GM19452 (cell line): ENCODE data around the gene PDE1A.

Source experiments
- ATAC-seq: cut with Tn5 transposase; IDR thresholded peaks from one replicate; pipeline ENCODE4 v1.9.1; 2021; ENCODE audit not compliant: unreplicated experiment

The PDE1A gene

GRCh38 chr2:182144041-182144775, 282.6 kb downstream of the PDE1A start:
- ATAC-seq = no peak

- ATAC-seq = no peak
These were observed 284.8 kb downstream of the PDE1A start for GRCh38 chr2:182142062-182142461.

GRCh38 chr2:182134201-182134600, 292.6 kb downstream of the PDE1A start:
- ATAC-seq = no peak

DNA sequence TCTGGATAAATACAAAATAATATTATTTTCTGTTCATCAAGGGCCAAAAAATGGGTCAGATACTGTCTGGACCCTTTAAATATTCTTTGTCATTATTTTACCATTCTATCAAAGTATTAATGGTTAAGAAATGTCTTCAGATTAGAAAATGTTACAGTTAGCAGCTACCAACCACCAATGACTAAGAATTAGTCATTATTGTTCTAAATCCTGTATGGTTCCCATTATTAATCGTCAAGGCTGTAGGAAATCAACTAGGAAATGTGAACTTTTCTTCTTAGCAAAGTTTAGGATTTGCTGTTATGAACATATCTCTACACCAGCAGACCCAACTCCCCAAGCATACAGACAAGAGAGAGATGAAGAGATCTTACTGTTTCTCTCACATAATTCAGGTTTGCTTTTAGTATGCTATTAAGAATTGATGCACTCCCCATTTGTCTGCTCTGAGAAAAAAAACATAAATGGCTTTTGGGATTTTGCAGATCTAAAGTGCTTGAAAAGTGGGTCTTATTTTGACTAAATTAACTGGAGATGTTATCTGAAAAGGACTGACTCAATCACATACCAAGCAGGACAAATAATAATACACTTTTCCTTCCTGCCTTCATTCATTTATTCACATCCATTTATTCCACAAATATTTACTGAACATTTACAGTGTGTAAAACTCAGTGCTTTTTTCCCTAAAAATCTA, 293.5 kb downstream of the PDE1A start:
- no peak for ATAC-seq

DNA sequence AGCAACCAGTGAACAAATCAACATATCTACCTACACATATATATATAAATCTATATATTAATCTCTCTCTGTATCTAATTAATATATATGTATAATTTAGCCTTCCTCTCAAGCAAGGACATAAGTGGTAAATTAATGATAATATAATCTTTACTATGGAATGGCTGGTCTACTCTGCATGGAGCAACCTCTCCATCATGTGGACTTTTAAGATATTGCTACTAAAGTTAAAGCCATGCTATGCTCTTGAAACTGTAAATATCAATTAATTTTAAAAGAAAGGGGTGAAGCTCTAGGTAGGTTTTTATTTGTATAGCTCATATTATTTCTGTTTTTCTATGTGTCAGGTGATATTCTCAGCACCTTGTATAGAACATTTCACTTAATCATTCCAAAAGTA, 294.2 kb downstream of the PDE1A start:
- ATAC-seq = no peak

DNA sequence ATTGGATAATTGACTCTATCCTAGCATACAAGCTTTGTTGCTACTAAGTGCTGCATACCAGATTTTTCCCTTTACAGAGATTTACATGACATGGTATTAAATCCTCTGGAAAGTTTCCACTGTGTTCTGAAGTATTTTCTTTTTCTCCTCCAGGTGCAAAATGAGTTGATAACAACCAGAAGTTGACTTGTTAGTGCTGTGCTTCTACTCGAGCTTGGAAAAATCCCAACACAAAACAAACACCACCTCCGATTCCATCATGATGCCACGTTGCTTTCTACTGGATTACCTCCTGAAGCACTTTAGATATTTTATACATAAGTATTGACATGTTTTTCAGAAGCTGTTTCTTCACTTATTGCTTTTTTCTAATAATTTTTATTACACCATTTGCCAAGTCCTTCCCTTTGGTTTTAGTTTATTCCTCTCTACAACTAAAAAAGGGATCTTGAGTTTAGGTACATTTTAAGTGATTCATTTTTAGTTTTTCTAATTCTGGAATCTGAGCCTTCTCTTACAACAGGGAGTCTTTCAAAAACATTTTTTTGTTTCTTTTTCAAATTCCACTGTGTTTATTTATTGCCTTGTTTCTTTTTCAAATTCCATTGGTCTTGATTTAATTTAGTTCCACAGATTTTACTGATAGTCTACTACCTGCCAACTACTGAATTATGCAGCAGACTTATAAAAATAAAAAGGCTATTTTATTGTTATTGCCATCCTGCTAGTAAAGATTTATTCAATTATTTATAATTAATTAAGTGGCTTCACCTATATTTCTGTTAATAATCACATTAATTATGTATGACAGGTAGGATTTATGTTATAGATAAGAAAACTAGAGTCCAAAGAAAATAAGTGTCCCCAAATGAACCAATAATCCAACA, 297.8 kb downstream of the PDE1A start:
- no peak for ATAC-seq

- no peak for ATAC-seq
These were observed 309.6 kb downstream of the PDE1A start for GRCh38 chr2:182117196-182117595.

- ATAC-seq = no peak
These were observed 310.1 kb downstream of the PDE1A start for GRCh38 chr2:182116774-182117173.

DNA sequence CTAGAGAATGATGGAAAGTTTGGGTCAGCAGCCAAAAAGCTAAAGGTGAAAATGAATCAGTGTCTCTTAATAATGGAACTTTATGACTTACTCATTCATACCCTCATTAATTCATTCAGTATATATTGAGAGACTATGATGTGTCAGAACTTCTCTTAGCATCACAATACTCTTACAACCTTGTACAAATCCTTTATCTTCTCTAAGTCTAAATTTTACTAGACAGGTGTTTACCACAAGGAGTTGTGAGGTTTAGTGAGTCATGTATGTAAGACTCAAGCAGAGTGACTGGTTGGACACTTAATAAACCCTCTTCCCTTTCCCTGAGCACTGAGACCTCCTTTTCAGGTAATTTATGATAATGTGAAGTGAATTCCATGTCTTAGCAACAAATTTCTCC, 311.6 kb downstream of the PDE1A start:
- no peak for ATAC-seq

DNA sequence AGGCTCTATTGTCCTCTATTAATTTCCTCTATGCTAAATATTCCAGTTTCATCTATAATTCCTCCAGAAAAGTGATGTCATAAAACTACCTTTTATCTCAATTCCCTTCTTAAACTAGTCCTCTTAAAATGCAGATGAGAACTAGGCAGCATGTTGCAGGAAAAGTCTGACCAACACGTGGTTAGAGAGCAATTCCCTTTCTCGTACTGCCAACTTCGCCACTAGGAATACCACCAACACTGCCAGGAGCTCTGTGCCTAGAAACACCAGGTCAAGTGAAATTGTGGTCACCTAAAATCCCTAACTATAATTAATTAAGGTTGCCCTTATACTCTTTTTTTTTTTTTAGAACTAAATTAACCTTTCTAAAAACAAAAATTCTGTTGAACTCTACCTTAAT, 313.5 kb downstream of the PDE1A start:
- no peak for ATAC-seq

DNA sequence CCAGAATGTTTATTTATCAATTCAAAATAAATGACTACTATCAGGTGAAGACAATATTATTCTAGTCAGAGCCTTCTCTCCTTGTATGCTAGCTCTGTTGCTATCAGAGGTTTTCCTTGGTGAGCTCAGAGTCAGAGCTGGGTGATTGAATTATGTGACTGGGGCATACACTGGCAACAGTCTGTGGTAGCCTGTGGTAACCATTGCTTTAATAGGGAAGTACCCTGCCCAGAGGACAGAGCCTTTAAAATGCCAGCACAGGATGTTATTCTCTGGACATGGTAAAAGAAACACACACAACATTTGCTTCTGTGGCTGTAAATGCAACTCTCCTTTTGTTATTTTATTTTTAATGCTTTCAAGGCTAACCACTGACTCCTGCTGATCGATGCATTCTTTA, 316.5 kb downstream of the PDE1A start:
- ATAC-seq = no peak

DNA sequence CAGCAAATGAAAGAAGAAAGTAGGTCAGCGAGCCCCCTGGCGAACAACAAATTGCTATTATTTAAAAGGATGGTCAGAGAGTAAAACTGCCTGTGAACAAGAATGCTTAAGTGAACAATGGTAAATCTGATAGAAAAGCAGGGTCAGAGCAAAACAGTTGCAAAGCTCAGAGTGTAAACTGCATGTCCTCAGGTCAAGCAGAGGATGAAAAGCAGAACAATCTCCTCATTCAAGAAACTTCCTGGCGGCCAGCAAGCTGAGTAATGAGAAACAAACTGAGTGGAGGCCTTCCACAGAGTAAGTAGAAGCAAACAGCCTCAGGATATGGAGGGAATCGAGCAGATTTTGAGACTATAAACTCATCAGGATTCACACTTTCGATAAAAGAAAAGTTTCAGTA, 323.3 kb downstream of the PDE1A start:
- no peak for ATAC-seq

DNA sequence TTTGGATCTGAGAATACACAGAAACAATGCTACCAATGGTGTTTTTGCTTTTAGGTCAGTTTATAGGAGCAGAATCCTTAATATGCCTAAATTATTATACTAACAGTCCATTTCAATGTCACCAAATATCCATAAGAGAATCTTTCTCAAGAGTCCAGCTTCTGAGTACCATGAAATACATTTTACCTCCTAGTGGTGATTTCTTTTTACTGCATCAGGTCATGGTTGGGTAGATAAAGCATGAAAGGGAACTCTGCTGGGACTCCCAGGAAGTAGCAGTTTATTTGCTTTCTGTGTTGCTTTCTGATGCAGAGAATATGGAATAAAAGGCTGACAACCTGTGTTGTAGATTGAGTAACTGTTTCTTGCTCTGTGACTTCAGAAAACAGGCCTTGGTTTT, 325.6 kb downstream of the PDE1A start:
- ATAC-seq = no peak

DNA sequence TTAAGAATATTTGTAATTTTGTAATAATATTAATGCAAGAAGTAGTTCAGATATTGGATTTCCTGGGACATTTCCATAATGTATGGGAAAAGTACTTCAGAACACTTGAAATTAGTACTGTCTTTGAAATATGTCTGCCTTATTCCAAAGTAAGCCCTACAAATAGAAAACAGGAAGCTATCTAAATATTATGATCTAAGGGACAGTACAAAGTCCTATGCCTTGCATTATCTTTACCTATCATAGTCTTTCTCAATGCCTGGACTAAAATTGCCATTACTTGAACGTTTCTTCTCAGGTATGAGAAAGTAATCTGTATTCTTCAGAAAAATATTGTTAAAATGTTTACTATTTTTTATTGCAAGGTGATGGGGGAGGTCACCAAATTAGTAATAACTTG, 328.2 kb downstream of the PDE1A start:
- no peak for ATAC-seq

DNA sequence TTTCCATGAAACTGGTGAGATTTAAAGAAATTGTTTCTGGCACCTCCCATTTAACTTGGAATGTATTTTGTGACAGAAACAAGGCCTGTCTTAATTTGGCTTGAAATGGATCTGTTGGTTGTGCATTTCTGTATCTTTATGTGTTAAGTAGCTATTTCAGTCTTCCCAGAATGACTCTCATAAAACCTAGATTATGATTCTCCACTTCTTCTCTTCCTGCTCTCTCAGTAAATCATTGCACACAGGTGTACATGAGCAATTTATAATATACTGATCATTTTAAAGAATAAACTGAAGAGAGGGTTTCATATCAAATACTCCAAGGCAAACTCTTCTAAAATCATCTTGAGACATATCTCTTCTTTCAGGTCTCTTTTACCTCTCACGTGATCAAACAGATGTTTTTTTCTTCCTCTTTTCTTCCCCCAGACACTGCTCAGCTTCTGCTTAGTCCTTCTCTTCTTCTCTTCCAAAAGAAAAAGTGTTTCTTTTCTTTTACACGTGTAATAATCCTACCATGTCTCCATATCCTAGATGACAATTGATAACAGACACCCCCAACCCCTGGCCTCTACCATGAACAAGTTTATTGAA, 329.2 kb downstream of the PDE1A start:
- no peak for ATAC-seq

DNA sequence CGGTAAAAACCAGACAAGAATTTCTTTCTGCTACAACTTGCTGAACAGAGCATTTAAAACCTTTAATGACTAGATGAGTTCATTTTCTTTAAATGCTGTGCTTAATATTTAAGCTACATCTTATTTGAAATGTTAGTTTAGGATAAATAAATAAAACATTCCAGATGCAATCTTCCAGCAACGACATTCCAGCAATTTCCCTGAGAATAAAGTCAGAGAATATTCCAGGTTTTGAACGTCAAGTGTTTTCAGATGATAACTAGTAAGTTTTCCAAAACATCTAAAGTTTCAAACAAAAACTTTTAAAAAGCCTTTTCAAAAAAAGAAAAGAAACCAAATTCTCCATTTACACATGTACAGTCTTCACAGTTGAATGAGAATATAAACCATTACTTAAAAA, 336.4 kb downstream of the PDE1A start:
- ATAC-seq = no peak
